Endothelial cell of umbilical vein (primary cell): Measurements from ENCODE around the gene IER5. TPM values are rescaled to one million over a fixed set of nuclear protein-coding genes. Genes with fewer than 3 reads are reported as not detected.

Experiments
- BruUV-seq: library from RNA; stranded (reverse); fragments of 400-500 nt; replicated peaks from 2 replicates; lab custom pipeline; 2021; lab: Mats Ljungman, UMichigan
- CTCF ChIA-PET: fragments of 300-600, 350-600 bp; sonication (Branson Sonifier 250); formaldehyde crosslinking; loops from one replicate; lab custom pipeline; 2021; ENCODE audit warnings: antibody characterized with exemption, inconsistent platforms; lab: Charles Lee
- POLR2A ChIA-PET: fragments of 300-600, 350-600 bp; sonication (Branson Sonifier 250); formaldehyde crosslinking; loops from one replicate; lab custom pipeline; 2021; ENCODE audit warnings: antibody characterized with exemption, inconsistent platforms; lab: Charles Lee
- DNase-seq: peaks from one replicate; pipeline ENCODE4 v3.0.0-alpha.2; 2011; ENCODE audit warnings: low read depth, low spot score
- FAIRE-seq: peaks from 2 replicates; lab custom pipeline; 2011; peaks lifted over from hg19 to GRCh38; lab: Jason Lieb, UNC
- H2AFZ ChIP-seq: 2 replicates; pipeline ENCODE4 v1.6.0; 2012; ENCODE audit warnings: low read depth, low read length, control low read depth, inconsistent platforms
- H3K27ac ChIP-seq: 2 replicates; pipeline ENCODE4 v1.5.1; 2011; ENCODE audit warnings: low read depth, mild to moderate bottlenecking, control low read depth, low read length, moderate library complexity; ENCODE audit not compliant: insufficient read depth
- H3K27me3 ChIP-seq, 2 experiments: 2 replicates each; pipeline versions ENCODE4 v1.6.0 to v1.6.1; 2011; ENCODE audit warnings: low read length in 2 of 2, mixed read lengths in 1 of 2; ENCODE audit not compliant: control insufficient read depth in 2 of 2, insufficient read depth in 2 of 2
- H3K36me3 ChIP-seq, 2 experiments: 2 replicates in 1 of 2; 3 replicates in 1 of 2; pipeline ENCODE4 v1.5.1; 2011; ENCODE audit warnings: low read length in 2 of 2, mild to moderate bottlenecking in 1 of 2, moderate library complexity in 1 of 2; ENCODE audit not compliant: control insufficient read depth in 2 of 2, insufficient read depth in 2 of 2; ENCODE audit errors: extremely low read depth in 1 of 2
- H3K4me1 ChIP-seq: 3 replicates; pipeline ENCODE4 v1.5.1; 2011; ENCODE audit warnings: mild to moderate bottlenecking, low read length; ENCODE audit not compliant: control insufficient read depth, insufficient read depth; ENCODE audit errors: extremely low read depth
- H3K4me2 ChIP-seq: 2 replicates; pipeline ENCODE4 v1.6.1; 2011; ENCODE audit warnings: low read length, control low read depth, mixed read lengths; ENCODE audit not compliant: insufficient read depth
- H3K4me3 ChIP-seq, 3 experiments: fragments of 200-600 bp in 1 of 3; sonication (generic), shearing (Covaris generic) in 1 of 3; replicated peaks in 1 of 3; 2 replicates each; pipeline ENCODE4 v1.5.1; 2011 to 2016; ENCODE audit warnings: control low read depth in 3 of 3, low read length in 3 of 3, mild to moderate bottlenecking in 2 of 3, inconsistent platforms in 1 of 3, low read depth in 1 of 3, moderate library complexity in 1 of 3; ENCODE audit not compliant: insufficient read depth in 1 of 3
- H3K79me2 ChIP-seq: 2 replicates; pipeline ENCODE4 v1.6.0; 2012; ENCODE audit warnings: low read length, inconsistent platforms; ENCODE audit not compliant: control insufficient read depth, insufficient read depth
- H3K9ac ChIP-seq: replicated peaks from 2 replicates; pipeline ENCODE3; 2011; ENCODE audit warnings: low read length, control low read depth; ENCODE audit not compliant: insufficient read depth; ENCODE audit errors: extremely low read depth
- H3K9me1 ChIP-seq: replicated peaks from 3 replicates; pipeline ENCODE4 v1.6.0; 2011; ENCODE audit warnings: mild to moderate bottlenecking, low read length; ENCODE audit not compliant: control insufficient read depth, insufficient read depth; ENCODE audit errors: extremely low read depth
- H3K9me3 ChIP-seq: replicated peaks from 2 replicates; pipeline ENCODE4 v1.5.1; 2012; ENCODE audit warnings: low read length, inconsistent platforms; ENCODE audit not compliant: control insufficient read depth, insufficient read depth
- H4K20me1 ChIP-seq: replicated peaks from 2 replicates; pipeline ENCODE3; 2011; ENCODE audit warnings: mild to moderate bottlenecking, low read length; ENCODE audit not compliant: control insufficient read depth, insufficient read depth; ENCODE audit errors: extremely low read depth
- CTCF ChIP-seq, 2 donors: IDR thresholded peaks; 1 replicate in 1 of 2; 2 replicates in 1 of 2; pipeline ENCODE4 v1.5.1; 2011; ENCODE audit warnings: low read length in 2 of 2, mild to moderate bottlenecking in 2 of 2, moderate library complexity in 2 of 2, control low read depth in 1 of 2, inconsistent platforms in 1 of 2, low read depth in 1 of 2; ENCODE audit not compliant: insufficient read depth in 1 of 2; ENCODE audit errors: extremely low read depth in 1 of 2
- EZH2 ChIP-seq: IDR thresholded peaks from 2 replicates; pipeline ENCODE4 v1.6.1; 2012; ENCODE audit warnings: borderline replicate concordance, low read depth, mild to moderate bottlenecking, moderate library complexity, low read length, inconsistent platforms; ENCODE audit not compliant: severe bottlenecking
- FOS ChIP-seq: IDR thresholded peaks from 2 replicates; pipeline ENCODE4 v1.6.1; 2011; ENCODE audit warnings: mild to moderate bottlenecking, low read length, moderate library complexity, borderline replicate concordance; ENCODE audit not compliant: insufficient read depth
- GATA2 ChIP-seq: IDR thresholded peaks from 2 replicates; pipeline ENCODE4 v1.7.0; 2011; ENCODE audit warnings: low read depth, mild to moderate bottlenecking, moderate library complexity, mixed read lengths, low read length; ENCODE audit not compliant: insufficient read length, insufficient read depth
- JUN ChIP-seq: IDR thresholded peaks from 2 replicates; pipeline ENCODE4 v1.6.1; 2011; ENCODE audit warnings: borderline replicate concordance, low read depth; ENCODE audit not compliant: insufficient read length, insufficient read depth
- MAX ChIP-seq: IDR thresholded peaks from 2 replicates; pipeline ENCODE4 v1.6.1; 2011; ENCODE audit not compliant: insufficient read depth, insufficient read length
- MYC ChIP-seq: IDR thresholded peaks from one replicate; pipeline ENCODE4 v1.6.1; 2011; ENCODE audit warnings: mild to moderate bottlenecking, low read depth, low read length
- POLR2A ChIP-seq: IDR thresholded peaks from 2 replicates; pipeline ENCODE4 v1.6.1; 2012; ENCODE audit warnings: low read depth, mild to moderate bottlenecking, control low read depth, low read length
- POLR2AphosphoS5 ChIP-seq: IDR thresholded peaks from 2 replicates; pipeline ENCODE4 v1.6.1; 2012; ENCODE audit warnings: low read depth, mild to moderate bottlenecking, control low read depth, low read length, moderate library complexity; ENCODE audit not compliant: insufficient read depth
- dilution Hi-C: fragments of 300-500 bp; cut with MboI; formaldehyde crosslinking; loops from one replicate; pipeline ENCODE4 v1.15.0; 2019; ENCODE audit warnings: low sequenced_read_pairs; ENCODE audit not compliant: extremely low pct_ligation_motif_present
- intact Hi-C: fragments of 100-400 bp; cut with micrococcal nuclease; formaldehyde crosslinking; loops from one replicate; pipeline ENCODE4 v1.10.0; 2022
- polyA plus RNA-seq, 4 experiments: library from polyadenylated mRNA; depleted of rRNA in 3 of 4; stranded (reverse) in 3 of 4; unstranded in 1 of 4; fragments of >200 nt; gene quantifications; 2 replicates each; pipeline versions ENCODE4 v1.2.1 to v1.2.3, GENCODE V29; 2011 to 2012; ENCODE audit warnings: missing spikeins in 1 of 4
- total RNA-seq: library from RNA; stranded (reverse); gene quantifications from 2 replicates; pipeline ENCODE4 v1.2.3, GENCODE V29; 2021

Gene IER5
- total and polyA plus RNA-seq, 2 donors (not counting 3 experiments of a cell fraction or from before 2014, with no cell fraction given), result 6.6 to 14.4 TPM

GRCh38 chr1:181084606-181084969 lies 3.9 kb upstream of the IER5 start:
- peaks cover 3% of the 10 kb centered on the region for H3K4me1 ChIP-seq
- DNase-seq, result no peak
- H4K20me1 ChIP-seq, result no peaks in the 10 kb centered on the region
- dilution Hi-C loops, result no loop called here
- intact Hi-C loops, result loop anchor here (1.0 to 10.0 kb wide), 4 partner anchors 46 to 450 kb away; partner anchors contain the start of gene XPR1
- no TSS peak for BruUV-seq
- ChIA-PET CTCF (interaction anchor here (0.7 to 10.6 kb wide), 21 partner anchors 9 to 569 kb away, joined by 3 to 319 read pairs (median 7); no protein-coding TSS in a partner anchor), POLR2A (interaction anchor here (0.8 to 1.0 kb wide), 2 partner anchors 20 to 55 kb away, joined by 3 read pairs; no protein-coding TSS in a partner anchor)
- no peaks in the 10 kb centered on the region for H3K9me3 ChIP-seq
- FAIRE-seq, result no peak
- no peak overlapping the region for H3K9ac ChIP-seq
- no peak overlapping the region for H2AFZ ChIP-seq
- no peak overlapping the region for H3K4me3 ChIP-seq
- H3K27me3 ChIP-seq, result peaks cover 0 to 4% of the 10 kb centered on the region in 2 experiments
- no peak overlapping the region for H3K27ac ChIP-seq
- no peaks in the 10 kb centered on the region for H3K36me3 ChIP-seq
- H3K79me2 ChIP-seq, result peaks cover 10% of the 10 kb centered on the region
- no peaks in the 10 kb centered on the region for H3K9me1 ChIP-seq
- TF ChIP-seq MYC (no peak), POLR2A (no peak), CTCF (IDR thresholded peaks at IDR 0.05; ENCODE audit: extremely low read depth in 1 of 2, insufficient read depth in 1 of 2, low read depth in 1 of 2, low read length in 2 of 2) (no peak), MAX (no peak), JUN (no peak), FOS (no peak), EZH2 (no peak), POLR2AphosphoS5 (no peak), GATA2 (no peak)
- no peak overlapping the region for H3K4me2 ChIP-seq
